ENCODE results near the gene TLL1. TPM values are rescaled to one million over a fixed set of nuclear protein-coding genes. Genes with fewer than 3 reads are reported as not detected.

Gene TLL1
- total RNA-seq, 1 experiment from 2014 or later = 0.41 TPM

GRCh38 chr4:165842684-165843083, 30.4 kb upstream of the TLL1 start:
- Histone ChIP-seq H3K4me1 (ENCODE audit: control insufficient read depth, insufficient read depth, low read length) (no peaks in the 10 kb centered on the region), H3K27ac (ENCODE audit: low read length) (no peak overlapping the region), H3K9me3 (ENCODE audit: control insufficient read depth, insufficient read depth, low read depth, low read length) (no peaks in the 10 kb centered on the region), H3K27me3 (ENCODE audit: control insufficient read depth, insufficient read depth, low read length) (no peaks in the 10 kb centered on the region), H3K4me3 (ENCODE audit: low read depth in 2 of 2, low read length in 2 of 2) (no peak overlapping the region), H3K36me3 (ENCODE audit: control insufficient read depth, insufficient read depth, low read length) (no peaks in the 10 kb centered on the region)
- BruUV-seq (replicated peaks) = no TSS peak
- intact Hi-C loops (cut with micrococcal nuclease; ENCODE audit: unreplicated experiment) (no loop called here), in situ Hi-C loops (cut with HindIII; ENCODE audit: low pct_unique_long_range_greater_than_20kb, low sequenced_read_pairs) (no loop called here)
- no peak for TF ChIP-seq POLR2AphosphoS5 (IDR thresholded peaks at IDR 0.05; ENCODE audit: low read depth, low read length)
- TF ChIP-seq SIN3A (IDR thresholded peaks at IDR 0.05; ENCODE audit: borderline replicate concordance, insufficient read depth, low read depth, low read length) = no peak
- TF ChIP-seq REST (IDR thresholded peaks at IDR 0.05; ENCODE audit: insufficient read depth in 1 of 2, low read depth in 2 of 2, low read length in 1 of 2) = no peak
- TF ChIP-seq, protein P1, sequence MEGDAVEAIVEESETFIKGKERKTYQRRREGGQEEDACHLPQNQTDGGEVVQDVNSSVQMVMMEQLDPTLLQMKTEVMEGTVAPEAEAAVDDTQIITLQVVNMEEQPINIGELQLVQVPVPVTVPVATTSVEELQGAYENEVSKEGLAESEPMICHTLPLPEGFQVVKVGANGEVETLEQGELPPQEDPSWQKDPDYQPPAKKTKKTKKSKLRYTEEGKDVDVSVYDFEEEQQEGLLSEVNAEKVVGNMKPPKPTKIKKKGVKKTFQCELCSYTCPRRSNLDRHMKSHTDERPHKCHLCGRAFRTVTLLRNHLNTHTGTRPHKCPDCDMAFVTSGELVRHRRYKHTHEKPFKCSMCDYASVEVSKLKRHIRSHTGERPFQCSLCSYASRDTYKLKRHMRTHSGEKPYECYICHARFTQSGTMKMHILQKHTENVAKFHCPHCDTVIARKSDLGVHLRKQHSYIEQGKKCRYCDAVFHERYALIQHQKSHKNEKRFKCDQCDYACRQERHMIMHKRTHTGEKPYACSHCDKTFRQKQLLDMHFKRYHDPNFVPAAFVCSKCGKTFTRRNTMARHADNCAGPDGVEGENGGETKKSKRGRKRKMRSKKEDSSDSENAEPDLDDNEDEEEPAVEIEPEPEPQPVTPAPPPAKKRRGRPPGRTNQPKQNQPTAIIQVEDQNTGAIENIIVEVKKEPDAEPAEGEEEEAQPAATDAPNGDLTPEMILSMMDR (IDR thresholded peaks at IDR 0.05) = no peak
- TF ChIP-seq TCF7L2 (IDR thresholded peaks at IDR 0.05; ENCODE audit: low read depth, low read length) = no peak
- CTCF ChIA-PET = no interaction called here
- POLR2A ChIA-PET = no interaction called here
- DNase-seq (ENCODE audit: low read depth, low spot score) (no peak), ATAC-seq (no peak)

GRCh38 chr4:165844161-165844560, 28.9 kb upstream of the TLL1 start:
- TF ChIP-seq POLR2AphosphoS5 (IDR thresholded peaks at IDR 0.05; ENCODE audit: low read depth, low read length) (no peak), SIN3A (IDR thresholded peaks at IDR 0.05; ENCODE audit: borderline replicate concordance, insufficient read depth, low read depth, low read length) (no peak), TCF7L2 (IDR thresholded peaks at IDR 0.05; ENCODE audit: low read depth, low read length) (no peak), REST (IDR thresholded peaks at IDR 0.05; ENCODE audit: insufficient read depth in 1 of 2, low read depth in 2 of 2, low read length in 1 of 2) (no peak)
- TF ChIP-seq, protein P1 (IDR thresholded peaks at IDR 0.05) = no peak
- in situ Hi-C loops (cut with HindIII; ENCODE audit: low pct_unique_long_range_greater_than_20kb, low sequenced_read_pairs) = no loop called here
- Histone ChIP-seq H3K4me1 (ENCODE audit: control insufficient read depth, insufficient read depth, low read length) (no peaks in the 10 kb centered on the region), H3K9me3 (ENCODE audit: control insufficient read depth, insufficient read depth, low read depth, low read length) (no peaks in the 10 kb centered on the region), H3K27me3 (ENCODE audit: control insufficient read depth, insufficient read depth, low read length) (no peaks in the 10 kb centered on the region), H3K4me3 (ENCODE audit: low read depth in 2 of 2, low read length in 2 of 2) (no peak overlapping the region), H3K36me3 (ENCODE audit: control insufficient read depth, insufficient read depth, low read length) (no peaks in the 10 kb centered on the region), H3K27ac (ENCODE audit: low read length) (no peak overlapping the region)
- ATAC-seq = no peak
- ChIA-PET CTCF (no interaction called here), POLR2A (no interaction called here)
- intact Hi-C loops (cut with micrococcal nuclease; ENCODE audit: unreplicated experiment) = no loop called here
- no peak for DNase-seq (ENCODE audit: low read depth, low spot score)
- BruUV-seq (replicated peaks) = no TSS peak

Data from Panc1 (cell line).